OCI-LY7 (cell line): ENCODE measurements around the gene ABCA4. TPM values are rescaled to one million over a fixed set of nuclear protein-coding genes. Genes with fewer than 3 reads are reported as not detected.

Experiments
- BruUV-seq: library from RNA; stranded (reverse); fragments of 400-500 nt; replicated peaks from 2 replicates; lab custom pipeline; 2021; lab: Mats Ljungman, UMichigan
- CTCF ChIA-PET: fragments of 300-600 bp; sonication (Branson Sonifier 250); formaldehyde crosslinking; loops from one replicate; lab custom pipeline; 2022; ENCODE audit warnings: antibody characterized with exemption; ENCODE audit not compliant: unreplicated experiment; lab: Charles Lee
- POLR2A ChIA-PET: fragments of 300-600 bp; sonication (Branson Sonifier 250); formaldehyde crosslinking; loops from one replicate; lab custom pipeline; 2022; ENCODE audit warnings: antibody characterized with exemption; lab: Charles Lee
- DNase-seq: peaks from one replicate; pipeline ENCODE4 v3.0.0-alpha.2; 2015; ENCODE audit warnings: low spot score
- H2AFZ ChIP-seq: fragments of 200-600 bp; sonication (generic), shearing (Covaris generic); 2 replicates; pipeline ENCODE4 v1.6.1; 2014; ENCODE audit warnings: mild to moderate bottlenecking, antibody characterized with exemption, low read length, moderate library complexity
- H3K27ac ChIP-seq: fragments of 200-600 bp; sonication (generic); 2 replicates; pipeline ENCODE4 v1.5.1; 2014; ENCODE audit warnings: mixed run types, low read depth, mild to moderate bottlenecking, moderate library complexity, low read length, inconsistent platforms; ENCODE audit not compliant: poor library complexity, severe bottlenecking
- H3K36me3 ChIP-seq: fragments of 200-600 bp; sonication (generic); 2 replicates; pipeline ENCODE4 v1.6.1; 2014; ENCODE audit warnings: mild to moderate bottlenecking, antibody characterized with exemption, low read length, moderate library complexity, mixed read lengths; ENCODE audit not compliant: insufficient read depth
- H3K4me1 ChIP-seq: fragments of 200-600 bp; sonication (generic); 2 replicates; pipeline ENCODE4 v1.5.1; 2014; ENCODE audit warnings: mild to moderate bottlenecking, low read length; ENCODE audit not compliant: insufficient read depth, poor library complexity, severe bottlenecking
- H3K4me2 ChIP-seq: fragments of 200-600 bp; sonication (generic); 2 replicates; pipeline ENCODE4 v1.6.1; 2014; ENCODE audit warnings: mild to moderate bottlenecking, low read length
- H3K4me3 ChIP-seq: fragments of 200-600 bp; sonication (generic); 2 replicates; pipeline ENCODE4 v1.5.1; 2014; ENCODE audit warnings: mild to moderate bottlenecking, low read depth, low read length; ENCODE audit not compliant: poor library complexity, severe bottlenecking
- H3K79me2 ChIP-seq: fragments of 200-600 bp; sonication (generic); 2 replicates; pipeline ENCODE4 v1.6.1; 2016; ENCODE audit warnings: low read depth, mild to moderate bottlenecking, low read length, moderate library complexity, mixed read lengths; ENCODE audit not compliant: insufficient read depth
- H3K9me2 ChIP-seq: fragments of 200-600 bp; sonication (generic); 2 replicates; pipeline ENCODE4 v1.6.1; 2016; ENCODE audit warnings: mild to moderate bottlenecking, low read length, mixed read lengths; ENCODE audit not compliant: insufficient read depth
- H3K9me3 ChIP-seq: fragments of 200-600 bp; sonication (generic); 2 replicates; pipeline ENCODE4 v1.6.1; 2014; ENCODE audit warnings: mild to moderate bottlenecking, mixed run types, low read length, mixed read lengths
- H4K20me1 ChIP-seq: fragments of 200-600 bp; sonication (generic); 2 replicates; pipeline ENCODE4 v1.6.1; 2014; ENCODE audit warnings: mild to moderate bottlenecking, antibody characterized with exemption, low read length, moderate library complexity, mixed read lengths; ENCODE audit not compliant: insufficient read depth
- CTCF ChIP-seq: fragments of 200-600 bp; sonication (generic); conservative IDR thresholded peaks from 2 replicates; pipeline ENCODE4 v1.5.1; 2014; ENCODE audit warnings: mild to moderate bottlenecking, antibody characterized with exemption, low read length, moderate library complexity, mixed read lengths
- EZH2phosphoT487 ChIP-seq: fragments of 200-600 bp; sonication (generic); IDR thresholded peaks from 2 replicates; pipeline ENCODE4 v1.6.1; 2018; ENCODE audit warnings: low read depth, borderline replicate concordance, mild to moderate bottlenecking, mixed run types, antibody characterized with exemption, low read length, moderate library complexity, mixed read lengths
- intact Hi-C: fragments of 100-400 bp; cut with micrococcal nuclease; formaldehyde crosslinking; loops from one replicate; pipeline ENCODE4 v1.10.0; 2022; ENCODE audit not compliant: unreplicated experiment
- total RNA-seq, 2 experiments: library from RNA; depleted of rRNA in 1 of 2; stranded (reverse); fragments of >200 nt in 1 of 2; shearing (Covaris generic) in 1 of 2; gene quantifications; 2 replicates each; pipeline ENCODE4 v1.2.3, GENCODE V29; 2014 to 2022

ABCA4 gene
- total RNA-seq, 2 experiments from 2014 or later, result not detected

- H3K27ac ChIP-seq, result no peak overlapping the region
- no peaks in the 10 kb centered on the region for H3K36me3 ChIP-seq
- H3K9me2 ChIP-seq, result no peaks in the 10 kb centered on the region
- H2AFZ ChIP-seq, result no peak overlapping the region
- ChIA-PET POLR2A (interaction anchor here (1.0 kb wide), 1 partner anchor 12 kb away, joined by 3 read pairs; no protein-coding TSS in a partner anchor), CTCF (interaction anchor here (0.8 kb wide), 1 partner anchor 14 kb away, joined by 3 read pairs; no protein-coding TSS in a partner anchor)
- no peak for TF ChIP-seq EZH2phosphoT487
- no peak for TF ChIP-seq CTCF
- no peaks in the 10 kb centered on the region for H4K20me1 ChIP-seq
- no peak overlapping the region for H3K4me3 ChIP-seq
- H3K4me2 ChIP-seq, result no peak overlapping the region
- H3K4me1 ChIP-seq, result no peaks in the 10 kb centered on the region
- no peaks in the 10 kb centered on the region for H3K79me2 ChIP-seq
- DNase-seq, result no peak
- no TSS peak for BruUV-seq
- intact Hi-C loops, result no loop called here
- no peaks in the 10 kb centered on the region for H3K9me3 ChIP-seq
These were observed 148.6 kb downstream of the ABCA4 start for GRCh38 chr1:93972341-93972740.

GRCh38 chr1:93969887-93970286 lies 151.1 kb downstream of the ABCA4 start:
- H3K9me2 ChIP-seq, result no peaks in the 10 kb centered on the region
- H3K9me3 ChIP-seq, result no peaks in the 10 kb centered on the region
- H3K4me1 ChIP-seq, result no peaks in the 10 kb centered on the region
- DNase-seq, result no peak
- H3K4me3 ChIP-seq, result no peak overlapping the region
- no peak overlapping the region for H3K4me2 ChIP-seq
- no peaks in the 10 kb centered on the region for H4K20me1 ChIP-seq
- POLR2A ChIA-PET, result no interaction called here
- CTCF ChIA-PET, result no interaction called here
- H3K36me3 ChIP-seq, result no peaks in the 10 kb centered on the region
- no peak overlapping the region for H2AFZ ChIP-seq
- BruUV-seq, result no TSS peak
- no peak for TF ChIP-seq CTCF
- TF ChIP-seq EZH2phosphoT487, result no peak
- intact Hi-C loops, result no loop called here
- H3K79me2 ChIP-seq, result no peaks in the 10 kb centered on the region
- H3K27ac ChIP-seq, result no peak overlapping the region

GRCh38 chr1:93969371-93969770 lies 151.6 kb downstream of the ABCA4 start:
- no peaks in the 10 kb centered on the region for H3K9me3 ChIP-seq
- TF ChIP-seq CTCF (no peak), EZH2phosphoT487 (no peak)
- DNase-seq, result no peak
- H4K20me1 ChIP-seq, result no peaks in the 10 kb centered on the region
- H3K9me2 ChIP-seq, result no peaks in the 10 kb centered on the region
- H2AFZ ChIP-seq, result no peak overlapping the region
- H3K4me3 ChIP-seq, result no peak overlapping the region
- intact Hi-C loops, result no loop called here
- H3K27ac ChIP-seq, result no peak overlapping the region
- no peaks in the 10 kb centered on the region for H3K36me3 ChIP-seq
- no peaks in the 10 kb centered on the region for H3K79me2 ChIP-seq
- no TSS peak for BruUV-seq
- no peaks in the 10 kb centered on the region for H3K4me1 ChIP-seq
- POLR2A ChIA-PET, result interaction anchor here (0.7 to 1.4 kb wide), 2 partner anchors 10 to 682 kb away, joined by 3 to 4 read pairs; no protein-coding TSS in a partner anchor
- no peak overlapping the region for H3K4me2 ChIP-seq
- CTCF ChIA-PET, result no interaction called here
